K562 (cell line): ENCODE data around the gene CMTM8. TPM values are rescaled to one million over a fixed set of nuclear protein-coding genes. Genes with fewer than 3 reads are reported as not detected.

Experiments used
- ATAC-seq: fragments of 200-7000 bp; cut with Tn5 transposase; 3 replicates; pipeline ENCODE4 v1.9.1; 2020; ENCODE audit warnings: moderate library complexity
- BruUV-seq: library from RNA; stranded (reverse); fragments of 400-500 nt; replicated peaks from 2 replicates; lab custom pipeline; 2021; lab: Mats Ljungman, UMichigan
- CTCF ChIA-PET: fragments of 300-600 bp; formaldehyde crosslinking; extraction: SDS; loops from one replicate; lab custom pipeline; 2021; ENCODE audit warnings: low intra/inter-chr PET ratio; lab: Yijun Ruan, JAX
- POLR2A ChIA-PET: fragments of 300-600, 350-650 bp; sonication (Branson Sonifier 250); formaldehyde crosslinking; extraction: SDS; loops from one replicate; lab custom pipeline; 2021; ENCODE audit warnings: antibody characterized with exemption, inconsistent platforms; lab: Yijun Ruan, JAX
- DNase-seq, 4 experiments: peaks; one replicate each; pipeline versions ENCODE4 v3.0.0 to v3.0.0-alpha.2; 2011 to 2018; ENCODE audit warnings: low spot score in 3 of 4, mixed read lengths in 3 of 4; ENCODE audit errors: extremely low read depth in 1 of 4
- FAIRE-seq: peaks from 2 replicates; lab custom pipeline; 2011; peaks lifted over from hg19 to GRCh38; lab: Jason Lieb, UNC
- H2AFZ ChIP-seq: 2 replicates; pipeline ENCODE4 v1.6.0; 2011; ENCODE audit warnings: low read depth, low read length, control low read depth, inconsistent platforms
- H3K27ac ChIP-seq: fragments of 200-600 bp; 3 replicates; pipeline ENCODE4 v1.8.0; 2011; ENCODE audit warnings: low read depth, mild to moderate bottlenecking, control low read depth, inconsistent platforms, low read length, moderate library complexity, mixed read lengths; ENCODE audit errors: extremely low read depth
- H3K27me3 ChIP-seq, 2 experiments: fragments of 300-600 bp in 1 of 2; 2 replicates in 1 of 2; 3 replicates in 1 of 2; pipeline versions ENCODE4 v1.6.0 to v1.8.0; 2011; ENCODE audit warnings: inconsistent platforms in 2 of 2, low read length in 2 of 2, mild to moderate bottlenecking in 1 of 2, mixed read lengths in 1 of 2, moderate library complexity in 1 of 2; ENCODE audit not compliant: control insufficient read depth in 2 of 2, insufficient read depth in 2 of 2
- H3K36me3 ChIP-seq: fragments of 300-600 bp; 3 replicates; pipeline ENCODE4 v1.8.0; 2011; ENCODE audit warnings: mild to moderate bottlenecking, low read length, inconsistent platforms; ENCODE audit not compliant: control insufficient read depth, insufficient read depth
- H3K4me1 ChIP-seq, 2 experiments: fragments of 200-600 bp in 1 of 2; replicated peaks in 1 of 2; 2 replicates in 1 of 2; 3 replicates in 1 of 2; pipeline versions ENCODE4 v1.5.1 to v1.8.0; 2011; ENCODE audit warnings: inconsistent platforms in 2 of 2, low read length in 2 of 2, mild to moderate bottlenecking in 1 of 2, mixed read lengths in 1 of 2, moderate library complexity in 1 of 2; ENCODE audit not compliant: control insufficient read depth in 2 of 2, insufficient read depth in 2 of 2
- H3K4me2 ChIP-seq: 2 replicates; pipeline ENCODE4 v1.6.1; 2011; ENCODE audit warnings: low read length, control low read depth, inconsistent platforms, mixed read lengths; ENCODE audit not compliant: insufficient read depth
- H3K4me3 ChIP-seq: fragments of 200-600 bp; sonication (generic), shearing (Covaris generic); 2 replicates; pipeline ENCODE4 v1.5.1; 2016; ENCODE audit warnings: control low read depth, inconsistent platforms
- H3K79me2 ChIP-seq: fragments of 200-600 bp; 3 replicates; pipeline ENCODE4 v1.8.0; 2011; ENCODE audit warnings: low read length, inconsistent platforms; ENCODE audit not compliant: control insufficient read depth, insufficient read depth
- H3K9ac ChIP-seq, 2 experiments: 2 replicates each; pipeline versions ENCODE4 v1.6.0 to v1.6.1; 2011; ENCODE audit warnings: low read depth in 2 of 2, low read length in 2 of 2, control low read depth in 1 of 2, inconsistent platforms in 1 of 2, mild to moderate bottlenecking in 1 of 2, mixed read lengths in 1 of 2; ENCODE audit not compliant: insufficient read depth in 1 of 2
- H3K9me1 ChIP-seq: one replicate; pipeline ENCODE4 v1.6.0; 2011; ENCODE audit warnings: inconsistent platforms, mild to moderate bottlenecking, low read length, moderate library complexity; ENCODE audit not compliant: control insufficient read depth, insufficient read depth
- H3K9me3 ChIP-seq: replicated peaks from 2 replicates; pipeline ENCODE4 v1.5.1; 2011; ENCODE audit warnings: low read depth, low read length, inconsistent platforms; ENCODE audit not compliant: control insufficient read depth, insufficient read depth
- H4K20me1 ChIP-seq: replicated peaks from 2 replicates; pipeline ENCODE4 v1.6.1; 2011; ENCODE audit warnings: low read length, inconsistent platforms, mixed read lengths; ENCODE audit not compliant: control insufficient read depth, insufficient read depth
- KAT8 ChIP-seq: fragments of 450-650 bp; IDR thresholded peaks from 2 replicates; pipeline ENCODE4 v1.6.1; 2016; ENCODE audit warnings: low read depth, mild to moderate bottlenecking
- KLF10 ChIP-seq: fragments of 250-450 bp; sonication (Bioruptor Pico); IDR thresholded peaks from 2 replicates; pipeline ENCODE4 v1.6.1; 2021; ENCODE audit warnings: matching md5 sums
- NELFE ChIP-seq: IDR thresholded peaks from 2 replicates; pipeline ENCODE4 v1.6.1; 2011; ENCODE audit warnings: mild to moderate bottlenecking; ENCODE audit not compliant: insufficient read depth, insufficient read length
- POLR3G ChIP-seq: IDR thresholded peaks from 2 replicates; pipeline ENCODE4 v1.6.1; 2011; ENCODE audit not compliant: insufficient read length, insufficient replicate concordance; ENCODE audit errors: extremely low read depth
- RFX7 ChIP-seq: fragments of 250-450 bp; sonication (Bioruptor Pico); IDR thresholded peaks from 2 replicates; pipeline ENCODE4 v1.5.1; 2021; ENCODE audit warnings: mild to moderate bottlenecking
- TAF15 ChIP-seq: fragments of 200-400 bp; formaldehyde crosslinking; IDR thresholded peaks from 2 replicates; pipeline ENCODE4 v1.6.1; 2017; ENCODE audit warnings: mild to moderate bottlenecking, low read depth, low read length, moderate library complexity
- TBP ChIP-seq: optimal IDR thresholded peaks from 2 replicates; pipeline ENCODE3; 2011; ENCODE audit warnings: low read depth, low read length, improper control_type of control experiment
- THRB ChIP-seq: fragments of 450-650 bp; formaldehyde crosslinking; conservative IDR thresholded peaks from 2 replicates; pipeline ENCODE4 v1.4.0; 2022; ENCODE audit warnings: mild to moderate bottlenecking, missing genetic modification characterization
- ZNF449 ChIP-seq: fragments of 250-450 bp; sonication (Bioruptor Pico); IDR thresholded peaks from 2 replicates; pipeline ENCODE4 v1.8.0; 2022; ENCODE audit warnings: moderate library complexity, mild to moderate bottlenecking, inconsistent platforms
- ZNF707 ChIP-seq: fragments of 250-450 bp; sonication (Bioruptor Pico); conservative IDR thresholded peaks from 2 replicates; pipeline ENCODE4 v1.8.0; 2022; ENCODE audit warnings: inconsistent platforms, mild to moderate bottlenecking, moderate library complexity
- WGBS: fragments of 100-300 bp; shearing (Covaris generic); methylation state at CpG from one replicate; pipeline ENCODE4 v1.1.6; 2016; ENCODE audit warnings: low coverage, mixed read lengths; ENCODE audit not compliant: insufficient coverage; ENCODE audit errors: missing lambda C conversion rate; 5-methylcytosine and 5-hydroxymethylcytosine counted together
- in situ Hi-C: fragments of 300-500 bp; cut with MboI; formaldehyde crosslinking; loops from 4 replicates; pipeline ENCODE4 v1.15.0; 2018; ENCODE audit warnings: inconsistent platforms, mixed read lengths
- intact Hi-C: fragments of 100-400 bp; cut with micrococcal nuclease; formaldehyde crosslinking; loops from 2 replicates; pipeline ENCODE4 v1.14.2; 2022
- polyA plus RNA-seq, 8 experiments: library from polyadenylated mRNA; depleted of rRNA in 4 of 8; stranded (reverse) in 5 of 8; unstranded in 3 of 8; fragments of >200 nt; fragmentation: Nextera tagmentation in 2 of 8; fragmentation: Illumina TruSeq in 1 of 8; extraction: Ambion mirVana in 2 of 8; extraction: Trizol in 1 of 8; gene quantifications; 2 replicates each; pipeline versions ENCODE4 v1.2.1 to v1.2.3, GENCODE V29; 2011 to 2014; ENCODE audit warnings: inconsistent platforms in 1 of 8, missing spikeins in 1 of 8
- total RNA-seq, 7 experiments: library from RNA; depleted of rRNA in 6 of 7; stranded (reverse); fragments of >200 nt in 6 of 7; fragmentation: Illumina TruSeq in 2 of 7; extraction: Trizol in 2 of 7; gene quantifications; 2 replicates each; pipeline versions ENCODE4 v1.2.1 to v1.2.3, GENCODE V29; 2011 to 2021; ENCODE audit warnings: low replicate concordance in 1 of 7
- TF ChIP-seq, protein P1 (sequence below): fragments of 450-650 bp; formaldehyde crosslinking; IDR thresholded peaks from 2 replicates; pipeline ENCODE4 v1.4.0; 2022; ENCODE audit warnings: mild to moderate bottlenecking, moderate library complexity
- TF ChIP-seq, protein P2 (sequence below): fragments of 450-650 bp; IDR thresholded peaks from 2 replicates; pipeline ENCODE4 v1.7.0; 2016; ENCODE audit warnings: borderline replicate concordance
- TF ChIP-seq, protein P3 (sequence below): fragments of 250-450 bp; sonication (Bioruptor Pico); IDR thresholded peaks from 2 replicates; pipeline ENCODE4 v1.6.1; 2021; ENCODE audit warnings: mild to moderate bottlenecking

CMTM8 gene
- total and polyA plus RNA-seq, 9 of the 15 experiments (the other 6 are each of a cell fraction or from before 2014, with no cell fraction given), result not detected

DNA sequence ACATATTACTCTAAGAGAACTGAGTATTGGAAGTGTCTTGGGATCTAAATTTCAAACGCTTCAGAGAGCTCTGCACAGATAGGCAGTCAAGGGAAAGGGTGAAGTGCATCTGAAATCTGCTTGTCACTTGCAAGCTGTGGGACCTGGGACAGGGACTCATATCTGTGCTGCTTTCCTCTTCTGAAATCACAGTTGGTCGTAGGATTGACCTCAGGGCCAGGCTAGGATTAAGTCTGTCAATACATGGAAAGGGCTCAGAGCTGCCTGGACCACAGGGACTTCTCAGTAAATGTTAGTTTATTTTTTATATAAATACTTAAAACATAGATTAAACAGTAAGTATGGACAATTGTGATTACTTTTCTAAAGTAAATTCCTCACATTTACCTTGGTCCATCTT, 78.5 kb downstream of the CMTM8 start:
- ChIA-PET CTCF (no interaction called here), POLR2A (interaction anchor here (0.6 kb wide), 1 partner anchor 43 kb away, joined by 3 read pairs; no protein-coding TSS in a partner anchor)
- H3K4me3 ChIP-seq, result no peak overlapping the region
- no peaks in the 10 kb centered on the region for H3K9me1 ChIP-seq
- no peak overlapping the region for H3K27ac ChIP-seq
- H3K4me1 ChIP-seq, result no peaks in the 10 kb centered on the region
- H2AFZ ChIP-seq, result no peak overlapping the region
- in situ Hi-C loops, result no loop called here
- H3K27me3 ChIP-seq, result peaks cover 17 to 38% of the 10 kb centered on the region in 2 experiments
- no peak overlapping the region for H3K4me2 ChIP-seq
- DNase-seq (no peak), ATAC-seq (no peak), FAIRE-seq (no peak)
- intact Hi-C loops, result no loop called here
- 0% methylated on average over 2 of the region's 2 CpGs for WGBS
- H3K79me2 ChIP-seq, result no peaks in the 10 kb centered on the region
- H4K20me1 ChIP-seq, result no peaks in the 10 kb centered on the region
- no peaks in the 10 kb centered on the region for H3K36me3 ChIP-seq
- no peak for TF ChIP-seq KAT8
- TF ChIP-seq TBP, result no peak
- TF ChIP-seq, protein P1, sequence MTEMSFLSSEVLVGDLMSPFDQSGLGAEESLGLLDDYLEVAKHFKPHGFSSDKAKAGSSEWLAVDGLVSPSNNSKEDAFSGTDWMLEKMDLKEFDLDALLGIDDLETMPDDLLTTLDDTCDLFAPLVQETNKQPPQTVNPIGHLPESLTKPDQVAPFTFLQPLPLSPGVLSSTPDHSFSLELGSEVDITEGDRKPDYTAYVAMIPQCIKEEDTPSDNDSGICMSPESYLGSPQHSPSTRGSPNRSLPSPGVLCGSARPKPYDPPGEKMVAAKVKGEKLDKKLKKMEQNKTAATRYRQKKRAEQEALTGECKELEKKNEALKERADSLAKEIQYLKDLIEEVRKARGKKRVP (CRISPR knock-in tag), result no peak
- no peak for TF ChIP-seq NELFE
- TF ChIP-seq POLR3G, result no peak
- TF ChIP-seq, protein P2, sequence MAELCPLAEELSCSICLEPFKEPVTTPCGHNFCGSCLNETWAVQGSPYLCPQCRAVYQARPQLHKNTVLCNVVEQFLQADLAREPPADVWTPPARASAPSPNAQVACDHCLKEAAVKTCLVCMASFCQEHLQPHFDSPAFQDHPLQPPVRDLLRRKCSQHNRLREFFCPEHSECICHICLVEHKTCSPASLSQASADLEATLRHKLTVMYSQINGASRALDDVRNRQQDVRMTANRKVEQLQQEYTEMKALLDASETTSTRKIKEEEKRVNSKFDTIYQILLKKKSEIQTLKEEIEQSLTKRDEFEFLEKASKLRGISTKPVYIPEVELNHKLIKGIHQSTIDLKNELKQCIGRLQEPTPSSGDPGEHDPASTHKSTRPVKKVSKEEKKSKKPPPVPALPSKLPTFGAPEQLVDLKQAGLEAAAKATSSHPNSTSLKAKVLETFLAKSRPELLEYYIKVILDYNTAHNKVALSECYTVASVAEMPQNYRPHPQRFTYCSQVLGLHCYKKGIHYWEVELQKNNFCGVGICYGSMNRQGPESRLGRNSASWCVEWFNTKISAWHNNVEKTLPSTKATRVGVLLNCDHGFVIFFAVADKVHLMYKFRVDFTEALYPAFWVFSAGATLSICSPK, result no peak
- TF ChIP-seq ZNF707, result no peak
- no peak for TF ChIP-seq KLF10 (CRISPR knock-in tag)
- no peak for TF ChIP-seq TAF15
- no peak for TF ChIP-seq RFX7 (CRISPR knock-in tag)
- TF ChIP-seq, protein P3, sequence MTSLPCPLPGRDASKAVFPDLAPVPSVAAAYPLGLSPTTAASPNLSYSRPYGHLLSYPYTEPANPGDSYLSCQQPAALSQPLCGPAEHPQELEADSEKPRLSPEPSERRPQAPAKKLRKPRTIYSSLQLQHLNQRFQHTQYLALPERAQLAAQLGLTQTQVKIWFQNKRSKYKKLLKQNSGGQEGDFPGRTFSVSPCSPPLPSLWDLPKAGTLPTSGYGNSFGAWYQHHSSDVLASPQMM (CRISPR knock-in tag), result no peak
- no peak for TF ChIP-seq THRB (CRISPR knock-in tag)
- TF ChIP-seq ZNF449, result no peak
- BruUV-seq, result no TSS peak
- H3K9ac ChIP-seq, result no peak overlapping the region
- H3K9me3 ChIP-seq, result no peaks in the 10 kb centered on the region
